ENCODE data around the gene EMILIN1.

- TF ChIP-seq CTCF (IDR thresholded peaks at IDR 0.05) = no peak
- no peak for TF ChIP-seq POLR2A (IDR thresholded peaks at IDR 0.05)
These were observed 3.5 kb upstream of the EMILIN1 start for GRCh38 chr2:27074738-27075565.
